ENCODE results near the gene AATK. TPM values are rescaled to one million over a fixed set of nuclear protein-coding genes. Genes with fewer than 3 reads are reported as not detected.
"Not testable (repeated sequence)": the region's sequence is repeated elsewhere in the genome, so short reads cannot be mapped to it uniquely, and the experiment has no call there.

Gene AATK
- total RNA-seq, 1 experiment from 2014 or later, result 7.5 TPM

- in situ Hi-C loops (cut with HindIII; ENCODE audit: low sequenced_read_pairs), result no loop called here
- DNase-seq (ENCODE audit: low spot score), result no peak
Measured at GRCh38 chr17:81090361-81091136, 75.5 kb downstream of the AATK start.

GRCh38 chr17:81086789-81087551 is 79.1 kb downstream of the AATK start:
- in situ Hi-C loops (cut with HindIII; ENCODE audit: low sequenced_read_pairs), result no loop called here
- DNase-seq (ENCODE audit: low spot score), result no peak

GRCh38 chr17:81085420-81085911 is 80.6 kb downstream of the AATK start:
- no peak for DNase-seq (ENCODE audit: low spot score)
- in situ Hi-C loops (cut with HindIII; ENCODE audit: low sequenced_read_pairs), result no loop called here

- in situ Hi-C loops (cut with HindIII; ENCODE audit: low sequenced_read_pairs), result no loop called here
Measured at GRCh38 chr17:81084680-81085419, 81.2 kb downstream of the AATK start.

GRCh38 chr17:81083125-81083765 is 82.8 kb downstream of the AATK start:
- in situ Hi-C loops (cut with HindIII; ENCODE audit: low sequenced_read_pairs), result no loop called here
- no peak for DNase-seq (ENCODE audit: low spot score)

More at GRCh38 chr17:81084680-81085419, 81.2 kb downstream of the AATK start:
- peak; percentile 72 for DNase-seq (ENCODE audit: low spot score)

GRCh38 chr17:81082177-81083073 is 83.6 kb downstream of the AATK start:
- in situ Hi-C loops (cut with HindIII; ENCODE audit: low sequenced_read_pairs), result no loop called here
- DNase-seq (ENCODE audit: low spot score), result no peak

- in situ Hi-C loops (cut with HindIII; ENCODE audit: low sequenced_read_pairs), result no loop called here
- no peak for DNase-seq (ENCODE audit: low spot score)
Measured at GRCh38 chr17:81081222-81082176, 84.5 kb downstream of the AATK start.

- in situ Hi-C loops (cut with HindIII; ENCODE audit: low sequenced_read_pairs), result no loop called here
- no peak for DNase-seq (ENCODE audit: low spot score)
Measured at GRCh38 chr17:81080019-81080418, 86.0 kb downstream of the AATK start.

GRCh38 chr17:81078026-81078913 is 87.8 kb downstream of the AATK start:
- in situ Hi-C loops (cut with HindIII; ENCODE audit: low sequenced_read_pairs), result not testable (repeated sequence)

GRCh38 chr17:81076141-81076679 is 89.8 kb downstream of the AATK start:
- in situ Hi-C loops (cut with HindIII; ENCODE audit: low sequenced_read_pairs), result no loop called here
- no peak for DNase-seq (ENCODE audit: low spot score)

More at GRCh38 chr17:81078026-81078913, 87.8 kb downstream of the AATK start:
- DNase-seq (ENCODE audit: low spot score), result not testable (repeated sequence)

- in situ Hi-C loops (cut with HindIII; ENCODE audit: low sequenced_read_pairs), result no loop called here
- no peak for DNase-seq (ENCODE audit: low spot score)
Measured at GRCh38 chr17:81075307-81075706, 90.7 kb downstream of the AATK start.

- in situ Hi-C loops (cut with HindIII; ENCODE audit: low sequenced_read_pairs), result no loop called here
- peak; percentile 51 for DNase-seq (ENCODE audit: low spot score)
Measured at GRCh38 chr17:81074875-81075274, 91.1 kb downstream of the AATK start.

- in situ Hi-C loops (cut with HindIII; ENCODE audit: low sequenced_read_pairs), result no loop called here
- DNase-seq (ENCODE audit: low spot score), result no peak
Measured at GRCh38 chr17:81073967-81074839, 91.8 kb downstream of the AATK start.

- DNase-seq (ENCODE audit: low spot score), result no peak
- in situ Hi-C loops (cut with HindIII; ENCODE audit: low sequenced_read_pairs), result no loop called here
Measured at GRCh38 chr17:81071761-81072741, 94.0 kb downstream of the AATK start.

Measured in G401 (cell line).